ENCODE data around the gene PLCL1.
"Not testable (repeated sequence)": the region's sequence is repeated elsewhere in the genome, so short reads cannot be mapped to it uniquely, and the experiment has no call there.

Gene PLCL1

DNA sequence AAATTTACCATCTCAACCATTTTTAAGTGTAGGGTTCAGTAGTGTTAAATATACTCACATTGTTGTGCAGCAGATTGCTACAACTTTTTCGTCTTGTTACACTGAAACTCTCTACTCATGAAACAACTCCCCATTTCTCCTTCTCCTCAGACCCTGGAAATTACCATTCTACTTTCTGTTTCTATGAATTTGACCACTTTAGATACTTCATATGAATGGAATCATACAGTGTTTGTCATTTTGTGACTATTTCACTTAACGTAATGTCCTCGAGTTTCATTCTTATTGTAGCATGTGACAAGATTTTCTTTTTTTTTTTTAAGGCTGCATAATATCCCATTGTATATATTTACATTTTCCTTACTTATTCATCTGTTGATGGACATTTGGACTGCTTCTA, 203.8 kb downstream of the PLCL1 start:
- Histone ChIP-seq H3K9me3 (ENCODE audit: control insufficient read depth in 1 of 2, low read length in 2 of 2) (peaks cover 0 to 16% of the 10 kb centered on the region in 2 donors), H3K27me3 (ENCODE audit: low read depth, low read length) (no peaks in the 10 kb centered on the region), H3K4me3 (ENCODE audit: low read depth in 1 of 2, low read length in 2 of 2) (no peak overlapping the region), H3K36me3 (ENCODE audit: control insufficient read depth in 1 of 2, insufficient read depth in 2 of 2, low read length in 2 of 2) (peaks cover 0 to 4% of the 10 kb centered on the region in 2 donors), H3K4me1 (ENCODE audit: control insufficient read depth in 1 of 2, insufficient read depth in 2 of 2, low read length in 2 of 2) (no peaks in the 10 kb centered on the region), H3K27ac (ENCODE audit: low read length) (no peak overlapping the region)

DNA sequence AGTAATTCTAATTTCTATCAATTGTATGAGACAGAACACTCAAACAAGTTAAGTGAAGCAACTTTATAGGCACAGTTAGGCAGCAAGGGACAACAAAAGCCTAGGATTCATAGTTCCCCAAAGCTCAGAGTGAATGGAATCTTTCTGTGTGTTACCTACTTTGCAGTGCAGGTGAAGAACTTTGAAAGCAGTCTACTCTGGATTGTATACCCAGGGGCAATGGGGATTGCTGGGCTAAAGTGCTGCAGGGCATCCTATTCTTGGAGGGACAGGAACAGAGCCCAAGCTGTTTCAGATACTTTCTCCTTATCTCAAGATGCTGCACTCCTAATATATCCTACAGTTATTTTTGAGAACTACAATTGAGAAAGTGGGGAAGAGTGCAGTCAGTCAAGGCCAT, 207.6 kb downstream of the PLCL1 start:
- Histone ChIP-seq H3K4me1 (ENCODE audit: control insufficient read depth in 1 of 2, insufficient read depth in 2 of 2, low read length in 2 of 2) (no peaks in the 10 kb centered on the region), H3K9me3 (ENCODE audit: control insufficient read depth in 1 of 2, low read length in 2 of 2) (peaks cover 0 to 16% of the 10 kb centered on the region in 2 donors), H3K27me3 (ENCODE audit: low read depth, low read length) (no peaks in the 10 kb centered on the region), H3K4me3 (ENCODE audit: low read depth in 1 of 2, low read length in 2 of 2) (no peak overlapping the region), H3K36me3 (ENCODE audit: control insufficient read depth in 1 of 2, insufficient read depth in 2 of 2, low read length in 2 of 2) (peaks cover 0 to 4% of the 10 kb centered on the region in 2 donors), H3K27ac (ENCODE audit: low read length) (no peak overlapping the region)

DNA sequence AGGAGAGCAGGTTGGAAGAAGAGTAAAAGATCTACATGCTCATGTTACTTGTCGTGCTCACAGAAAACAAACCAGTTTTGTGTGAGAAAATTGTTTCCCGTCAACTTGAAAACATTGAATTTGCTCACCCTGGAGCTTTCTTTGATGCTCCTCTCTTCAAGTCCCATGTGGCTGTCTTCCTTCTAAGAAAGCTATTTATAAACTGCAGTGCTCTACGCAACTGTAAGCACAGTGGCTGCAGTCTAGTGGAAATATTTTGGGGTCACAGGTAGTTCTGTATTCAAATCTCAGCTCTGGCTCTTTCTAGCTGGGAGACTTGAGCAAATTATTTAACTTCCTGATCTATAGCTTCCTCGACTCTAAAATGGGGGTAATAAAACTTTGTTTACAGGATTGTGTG, 211.8 kb downstream of the PLCL1 start:
- Histone ChIP-seq H3K4me1 (ENCODE audit: control insufficient read depth in 1 of 2, insufficient read depth in 2 of 2, low read length in 2 of 2) (no peaks in the 10 kb centered on the region), H3K36me3 (ENCODE audit: control insufficient read depth in 1 of 2, insufficient read depth in 2 of 2, low read length in 2 of 2) (peaks cover 0 to 4% of the 10 kb centered on the region in 2 donors), H3K27ac (ENCODE audit: low read length) (no peak overlapping the region), H3K4me3 (ENCODE audit: low read depth in 1 of 2, low read length in 2 of 2) (no peak overlapping the region), H3K9me3 (ENCODE audit: control insufficient read depth in 1 of 2, low read length in 2 of 2) (peaks cover 0 to 11% of the 10 kb centered on the region in 2 donors), H3K27me3 (ENCODE audit: low read depth, low read length) (no peaks in the 10 kb centered on the region)

DNA sequence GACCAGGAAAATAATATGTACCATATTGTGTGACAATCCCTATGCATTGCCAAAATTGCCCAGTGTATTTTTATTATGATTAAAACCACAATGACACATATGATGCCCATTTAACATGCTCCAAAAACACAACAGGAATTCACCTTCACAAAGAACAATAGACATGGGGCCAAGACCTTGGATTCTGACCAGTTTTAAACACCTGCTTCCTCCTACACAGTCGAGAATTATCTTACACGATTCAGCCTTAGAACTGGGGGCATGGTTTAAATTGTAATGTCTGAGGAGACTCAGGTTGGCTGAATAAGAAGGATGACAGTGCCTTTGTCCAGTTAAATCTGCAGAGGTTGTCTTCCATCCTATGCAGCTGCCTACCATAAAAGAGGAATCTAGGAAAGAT, 212.7 kb downstream of the PLCL1 start:
- H3K9me3 ChIP-seq (ENCODE audit: control insufficient read depth in 1 of 2, low read length in 2 of 2) = peaks cover 0 to 5% of the 10 kb centered on the region in 2 donors
- H3K4me3 ChIP-seq (ENCODE audit: low read depth in 1 of 2, low read length in 2 of 2) = no peak overlapping the region
- H3K36me3 ChIP-seq (ENCODE audit: control insufficient read depth in 1 of 2, insufficient read depth in 2 of 2, low read length in 2 of 2) = peaks cover 0 to 1% of the 10 kb centered on the region in 2 donors
- no peak overlapping the region for H3K27ac ChIP-seq (ENCODE audit: low read length)
- no peaks in the 10 kb centered on the region for H3K4me1 ChIP-seq (ENCODE audit: control insufficient read depth in 1 of 2, insufficient read depth in 2 of 2, low read length in 2 of 2)
- H3K27me3 ChIP-seq (ENCODE audit: low read depth, low read length) = no peaks in the 10 kb centered on the region

DNA sequence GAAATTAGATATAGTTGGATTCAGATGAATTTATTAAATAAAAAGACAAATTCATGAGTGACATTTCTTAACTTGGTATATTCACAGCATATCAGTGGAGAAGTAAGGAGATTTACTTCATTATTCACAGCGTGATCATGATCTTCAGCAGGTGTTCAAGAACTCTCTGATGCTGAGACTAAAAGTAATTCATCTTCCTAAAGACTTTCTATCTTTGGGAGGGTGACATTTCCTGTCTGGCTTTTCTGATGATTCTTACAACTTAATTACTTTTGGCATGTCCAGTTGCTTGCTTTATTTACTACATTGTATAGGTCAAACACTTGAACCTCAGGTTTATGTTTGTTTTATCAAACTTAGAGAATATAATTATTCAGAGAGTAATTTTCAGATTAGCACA, 224.6 kb downstream of the PLCL1 start:
- Histone ChIP-seq H3K4me3 (ENCODE audit: low read depth in 1 of 2, low read length in 2 of 2) (no peak overlapping the region), H3K9me3 (ENCODE audit: control insufficient read depth in 1 of 2, low read length in 2 of 2) (no peaks in the 10 kb centered on the region), H3K4me1 (ENCODE audit: control insufficient read depth in 1 of 2, insufficient read depth in 2 of 2, low read length in 2 of 2) (no peaks in the 10 kb centered on the region), H3K36me3 (ENCODE audit: control insufficient read depth in 1 of 2, insufficient read depth in 2 of 2, low read length in 2 of 2) (no peaks in the 10 kb centered on the region), H3K27me3 (ENCODE audit: low read depth, low read length) (no peaks in the 10 kb centered on the region), H3K27ac (ENCODE audit: low read length) (no peak overlapping the region)

DNA sequence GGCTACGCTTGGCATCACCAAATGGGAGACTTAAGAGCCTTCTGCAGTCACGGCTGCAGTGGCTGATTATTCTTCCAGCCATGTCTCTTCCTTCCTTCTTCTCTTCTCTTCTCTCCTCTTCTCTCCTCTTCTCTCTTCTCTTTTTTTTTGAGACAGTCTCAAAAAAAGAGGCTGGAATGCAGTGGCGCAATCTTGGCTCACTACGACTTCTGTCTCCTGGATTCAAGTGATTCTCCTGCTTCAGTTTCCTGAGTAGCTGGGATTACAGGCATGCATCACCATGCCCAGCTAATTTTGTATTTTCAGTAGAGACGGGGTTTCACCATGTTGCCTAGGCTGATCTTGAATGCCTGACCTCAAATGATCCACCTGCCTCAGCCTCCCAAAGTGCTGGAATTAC, 225.2 kb downstream of the PLCL1 start:
- not testable (repeated sequence) for H3K27ac ChIP-seq (ENCODE audit: low read length); H3K36me3 ChIP-seq (ENCODE audit: control insufficient read depth in 1 of 2, insufficient read depth in 2 of 2, low read length in 2 of 2); H3K4me1 ChIP-seq (ENCODE audit: control insufficient read depth in 1 of 2, insufficient read depth in 2 of 2, low read length in 2 of 2); H3K27me3 ChIP-seq (ENCODE audit: low read depth, low read length); H3K4me3 ChIP-seq (ENCODE audit: low read depth in 1 of 2, low read length in 2 of 2); H3K9me3 ChIP-seq (ENCODE audit: control insufficient read depth in 1 of 2, low read length in 2 of 2)

DNA sequence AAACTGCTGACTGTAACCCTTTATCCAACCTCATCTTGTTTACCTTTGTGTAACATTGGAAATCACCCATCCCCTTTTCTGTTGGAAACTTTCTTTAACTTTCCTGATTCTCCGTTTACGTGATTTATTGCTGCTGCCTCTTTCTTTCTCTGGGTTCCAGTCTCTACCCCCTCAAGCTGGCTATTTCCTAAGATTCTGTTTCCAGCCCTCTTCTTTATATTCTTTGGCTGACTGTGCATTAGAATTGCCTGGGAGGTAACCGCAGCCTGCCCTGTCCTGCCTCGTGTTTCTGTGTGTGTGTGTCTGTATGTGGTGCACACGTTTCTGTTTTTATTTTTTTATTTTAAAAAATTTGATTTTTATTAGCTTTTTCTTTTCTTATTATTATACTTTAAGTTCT, 229.2 kb downstream of the PLCL1 start:
- Histone ChIP-seq H3K4me1 (ENCODE audit: control insufficient read depth in 1 of 2, insufficient read depth in 2 of 2, low read length in 2 of 2) (no peaks in the 10 kb centered on the region), H3K36me3 (ENCODE audit: control insufficient read depth in 1 of 2, insufficient read depth in 2 of 2, low read length in 2 of 2) (no peaks in the 10 kb centered on the region), H3K9me3 (ENCODE audit: control insufficient read depth in 1 of 2, low read length in 2 of 2) (no peaks in the 10 kb centered on the region), H3K4me3 (ENCODE audit: low read depth in 1 of 2, low read length in 2 of 2) (no peak overlapping the region), H3K27ac (ENCODE audit: low read length) (no peak overlapping the region), H3K27me3 (ENCODE audit: low read depth, low read length) (no peaks in the 10 kb centered on the region)

DNA sequence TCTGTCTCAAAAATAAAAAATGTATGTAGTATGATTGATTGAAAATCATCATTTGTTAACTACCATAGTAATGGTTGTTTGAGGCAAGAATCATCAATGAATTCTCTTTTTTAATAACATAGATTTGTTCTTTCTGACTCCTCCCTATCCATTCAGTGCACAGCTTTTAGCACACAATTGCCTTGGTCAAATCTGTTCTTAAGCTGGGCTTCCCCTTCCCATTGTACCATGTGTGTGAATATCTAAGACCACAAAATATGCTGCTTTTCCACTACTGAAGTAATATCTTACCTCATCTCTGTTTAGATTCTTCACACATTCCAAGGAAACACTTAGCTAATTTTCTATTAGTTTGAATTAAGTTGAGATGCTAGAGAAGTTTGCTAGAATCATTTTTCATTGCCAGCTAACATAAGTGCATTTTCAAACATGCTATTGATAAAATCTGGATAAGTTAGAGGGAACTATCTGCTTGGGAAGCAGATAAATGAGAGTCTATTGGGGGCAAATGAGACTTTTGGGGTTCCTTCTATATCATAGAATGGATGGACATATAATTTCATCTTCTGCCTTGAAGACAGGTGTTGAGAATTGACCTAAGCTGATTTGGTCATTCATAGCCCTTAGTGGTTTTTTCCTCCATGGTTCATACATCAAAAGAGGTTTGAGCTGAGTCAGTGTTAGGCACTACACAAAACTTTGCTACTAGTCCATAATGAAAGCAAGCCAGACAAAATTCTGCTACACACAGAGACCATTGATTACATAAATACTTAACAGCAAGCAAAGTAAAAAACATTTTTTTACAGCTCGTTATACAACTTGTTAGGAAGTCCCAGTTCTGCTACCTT, 231.9 kb downstream of the PLCL1 start:
- Histone ChIP-seq H3K27me3 (ENCODE audit: low read depth, low read length) (no peaks in the 10 kb centered on the region), H3K36me3 (ENCODE audit: control insufficient read depth in 1 of 2, insufficient read depth in 2 of 2, low read length in 2 of 2) (no peaks in the 10 kb centered on the region), H3K4me1 (ENCODE audit: control insufficient read depth in 1 of 2, insufficient read depth in 2 of 2, low read length in 2 of 2) (no peaks in the 10 kb centered on the region), H3K9me3 (ENCODE audit: control insufficient read depth in 1 of 2, low read length in 2 of 2) (no peaks in the 10 kb centered on the region), H3K4me3 (ENCODE audit: low read depth in 1 of 2, low read length in 2 of 2) (no peak overlapping the region), H3K27ac (ENCODE audit: low read length) (no peak overlapping the region)

DNA sequence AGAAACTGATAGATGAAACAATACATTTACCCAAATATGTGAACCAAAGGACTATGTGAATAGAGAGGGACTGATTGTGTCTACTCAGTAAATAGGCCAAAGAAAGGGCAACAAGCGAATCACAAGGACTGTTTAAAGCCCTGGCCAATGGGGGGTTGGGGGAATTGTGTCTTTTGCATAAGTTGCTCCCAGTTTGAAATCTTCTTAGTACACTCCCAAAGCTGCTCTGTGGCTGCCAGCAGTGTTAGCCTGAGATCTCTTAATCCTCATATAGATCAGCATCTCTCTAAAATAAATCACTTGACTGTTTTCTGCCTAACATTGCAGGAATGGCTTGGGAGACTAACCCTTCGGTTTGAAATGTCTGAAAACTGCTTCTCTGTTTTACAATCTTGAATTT, 236.4 kb downstream of the PLCL1 start:
- no peaks in the 10 kb centered on the region for H3K36me3 ChIP-seq (ENCODE audit: control insufficient read depth in 1 of 2, insufficient read depth in 2 of 2, low read length in 2 of 2)
- no peaks in the 10 kb centered on the region for H3K27me3 ChIP-seq (ENCODE audit: low read depth, low read length)
- H3K4me3 ChIP-seq (ENCODE audit: low read depth in 1 of 2, low read length in 2 of 2) = no peak overlapping the region
- H3K4me1 ChIP-seq (ENCODE audit: control insufficient read depth in 1 of 2, insufficient read depth in 2 of 2, low read length in 2 of 2) = no peaks in the 10 kb centered on the region
- H3K27ac ChIP-seq (ENCODE audit: low read length) = no peak overlapping the region
- H3K9me3 ChIP-seq (ENCODE audit: control insufficient read depth in 1 of 2, low read length in 2 of 2) = no peaks in the 10 kb centered on the region

DNA sequence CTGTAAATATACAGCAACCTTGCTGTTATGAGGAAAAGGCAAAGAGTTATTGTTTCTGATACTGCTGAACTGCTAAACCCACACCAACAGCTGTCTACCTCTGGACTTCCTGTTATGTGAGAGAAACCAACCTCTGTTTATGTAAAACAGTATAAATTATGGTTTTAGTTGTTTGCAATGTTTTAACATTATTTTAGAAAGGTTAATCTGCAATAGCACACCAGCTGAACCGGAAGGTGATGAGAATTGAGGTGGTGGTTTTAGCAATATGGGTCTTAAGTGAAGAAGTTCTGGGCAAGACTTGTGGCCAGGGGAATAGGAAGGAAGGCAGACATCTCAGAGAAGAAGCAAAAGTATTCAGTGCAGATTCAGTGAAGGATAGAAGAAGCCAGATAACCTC, 237.8 kb downstream of the PLCL1 start:
- H3K4me3 ChIP-seq (ENCODE audit: low read depth in 1 of 2, low read length in 2 of 2) = no peak overlapping the region
- H3K4me1 ChIP-seq (ENCODE audit: control insufficient read depth in 1 of 2, insufficient read depth in 2 of 2, low read length in 2 of 2) = no peaks in the 10 kb centered on the region
- H3K27me3 ChIP-seq (ENCODE audit: low read depth, low read length) = no peaks in the 10 kb centered on the region
- H3K9me3 ChIP-seq (ENCODE audit: control insufficient read depth in 1 of 2, low read length in 2 of 2) = no peaks in the 10 kb centered on the region
- H3K27ac ChIP-seq (ENCODE audit: low read length) = no peak overlapping the region
- no peaks in the 10 kb centered on the region for H3K36me3 ChIP-seq (ENCODE audit: control insufficient read depth in 1 of 2, insufficient read depth in 2 of 2, low read length in 2 of 2)

DNA sequence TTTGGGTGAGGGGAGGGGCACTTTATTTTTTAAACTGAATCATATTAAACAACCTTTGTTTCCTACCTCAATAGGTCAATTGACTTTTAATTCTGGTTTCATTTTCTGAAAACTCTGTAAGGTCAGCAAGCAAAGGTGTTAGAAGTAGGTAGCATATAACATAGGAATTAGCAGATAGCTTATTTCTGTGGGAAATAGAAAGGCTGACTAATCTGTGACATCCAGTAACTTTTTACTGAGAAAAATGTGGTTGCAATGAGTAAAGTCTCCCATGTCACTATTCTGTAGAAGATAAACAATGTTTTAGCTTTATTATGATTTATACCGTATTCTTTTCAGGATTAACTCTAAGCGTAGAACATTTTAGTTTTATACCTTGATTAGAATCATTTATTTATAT, 240.4 kb downstream of the PLCL1 start:
- H3K27me3 ChIP-seq (ENCODE audit: low read depth, low read length) = no peaks in the 10 kb centered on the region
- no peaks in the 10 kb centered on the region for H3K4me1 ChIP-seq (ENCODE audit: control insufficient read depth in 1 of 2, insufficient read depth in 2 of 2, low read length in 2 of 2)
- H3K4me3 ChIP-seq (ENCODE audit: low read depth in 1 of 2, low read length in 2 of 2) = no peak overlapping the region
- no peak overlapping the region for H3K27ac ChIP-seq (ENCODE audit: low read length)
- H3K9me3 ChIP-seq (ENCODE audit: control insufficient read depth in 1 of 2, low read length in 2 of 2) = no peaks in the 10 kb centered on the region
- H3K36me3 ChIP-seq (ENCODE audit: control insufficient read depth in 1 of 2, insufficient read depth in 2 of 2, low read length in 2 of 2) = no peaks in the 10 kb centered on the region

DNA sequence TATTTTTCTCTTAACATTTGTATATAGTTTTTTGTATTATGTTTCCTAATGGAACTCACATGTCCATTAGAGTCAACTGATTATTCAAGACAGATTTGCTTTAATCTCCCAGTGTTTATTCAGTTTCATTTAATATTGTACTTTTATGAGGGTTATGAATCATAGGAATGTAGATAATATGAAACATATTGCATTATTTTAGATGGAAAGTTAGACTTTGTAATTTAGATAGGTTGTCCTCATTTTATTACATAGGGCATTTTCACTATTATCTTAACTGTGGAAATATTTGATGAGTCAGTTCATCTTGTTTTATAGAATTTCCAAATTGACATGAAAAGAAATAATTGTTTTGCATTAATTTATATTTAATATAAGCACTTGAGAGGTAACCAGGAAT, 240.8 kb downstream of the PLCL1 start:
- H3K27ac ChIP-seq (ENCODE audit: low read length) = no peak overlapping the region
- no peaks in the 10 kb centered on the region for H3K36me3 ChIP-seq (ENCODE audit: control insufficient read depth in 1 of 2, insufficient read depth in 2 of 2, low read length in 2 of 2)

More for the DNA sequence above, 240.8 kb downstream of the PLCL1 start:
- Histone ChIP-seq H3K27me3 (ENCODE audit: low read depth, low read length) (no peaks in the 10 kb centered on the region), H3K9me3 (ENCODE audit: control insufficient read depth in 1 of 2, low read length in 2 of 2) (no peaks in the 10 kb centered on the region), H3K4me1 (ENCODE audit: control insufficient read depth in 1 of 2, insufficient read depth in 2 of 2, low read length in 2 of 2) (no peaks in the 10 kb centered on the region), H3K4me3 (ENCODE audit: low read depth in 1 of 2, low read length in 2 of 2) (no peak overlapping the region)
